ENCODE results near the gene RNU2-63P. TPM values are rescaled to one million over a fixed set of nuclear protein-coding genes. Genes with fewer than 3 reads are reported as not detected.

The RNU2-63P gene
- total and polyA plus RNA-seq, 2 of the 8 experiments (the other 6 are each of a cell fraction or from before 2014, with no cell fraction given) = 6.6 TPM; not detected in 1

DNA sequence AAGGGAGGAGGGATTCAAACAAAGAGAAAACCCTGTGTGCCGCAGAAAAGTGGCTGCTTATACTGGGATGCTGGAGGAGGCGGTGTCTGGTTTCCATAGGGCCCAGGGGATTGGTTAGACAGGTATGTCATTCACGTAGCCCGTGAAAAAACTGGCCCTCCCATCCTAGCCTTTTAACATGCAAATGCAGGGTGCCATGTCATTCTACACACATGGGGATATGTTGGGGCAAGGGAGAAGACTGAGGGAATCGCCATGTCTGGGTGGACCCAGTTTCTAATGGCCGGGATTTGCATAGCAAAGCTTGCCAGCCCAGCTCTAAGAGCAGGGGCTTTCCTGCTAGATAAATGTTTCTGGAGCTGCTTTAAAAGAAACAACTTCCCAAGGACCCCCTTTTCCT, 8.2 kb upstream of the RNU2-63P start (continued):
- TF ChIP-seq SP2 (IDR thresholded peaks at IDR 0.05; ENCODE audit: low read length) (peak; percentile 42; the same call in 1 of the 2 replicates), TEAD4 (IDR thresholded peaks at IDR 0.05; ENCODE audit: low read depth, low read length) (no peak), TAF1 (IDR thresholded peaks at IDR 0.05; ENCODE audit: low read depth, low read length) (no peak), BCL11A (IDR thresholded peaks at IDR 0.05; ENCODE audit: low read depth in 2 of 2, low read length in 2 of 2) (no peak), EZH2 (IDR thresholded peaks at IDR 0.05; ENCODE audit: low read depth, low read length, severe bottlenecking) (no peak), GABPA (IDR thresholded peaks at IDR 0.05; ENCODE audit: borderline replicate concordance, insufficient read depth, low read length) (no peak), HDAC6 (IDR thresholded peaks at IDR 0.05; ENCODE audit: low read depth, low read length) (no peak), JUN (IDR thresholded peaks at IDR 0.05; ENCODE audit: low read depth, low read length) (no peak), CHD1 (IDR thresholded peaks at IDR 0.05; ENCODE audit: low read depth, low read length) (no peak), TCF12 (IDR thresholded peaks at IDR 0.05; ENCODE audit: low read depth, low read length) (no peak), CTBP2 (IDR thresholded peaks at IDR 0.05; ENCODE audit: borderline replicate concordance, insufficient read depth, insufficient read length, low read length) (no peak), RFX5 (IDR thresholded peaks at IDR 0.05; ENCODE audit: borderline replicate concordance, low read depth, low read length) (no peak), TAF7 (optimal IDR thresholded peaks at IDR 0.05; ENCODE audit: borderline replicate concordance, low read depth, low read length) (no peak), SRF (IDR thresholded peaks at IDR 0.05; ENCODE audit: low read depth, low read length) (no peak), CBX5 (IDR thresholded peaks at IDR 0.05; ENCODE audit: low read depth, low read length) (no peak), TBP (IDR thresholded peaks at IDR 0.05; ENCODE audit: low read depth, low read length) (peak; percentile 33; the same call in 1 of the 2 replicates), GTF2F1 (IDR thresholded peaks at IDR 0.05; ENCODE audit: borderline replicate concordance, low read depth, low read length) (no peak), KDM5A (IDR thresholded peaks at IDR 0.05; ENCODE audit: low read length) (no peak), POU5F1 (IDR thresholded peaks at IDR 0.05; ENCODE audit: low read depth, low read length) (no peak), POLR2A (IDR thresholded peaks at IDR 0.05; ENCODE audit: control extremely low read depth in 1 of 2, low read depth in 2 of 2, low read length in 2 of 2) (no peak), RAD21 (IDR thresholded peaks at IDR 0.05 in 1 of 2, conservative IDR thresholded peaks at IDR 0.05 in 1 of 2; ENCODE audit: low read depth in 2 of 2, low read length in 2 of 2) (no peak), MAX (IDR thresholded peaks at IDR 0.05) (no peak)
- TF ChIP-seq, protein P1, sequence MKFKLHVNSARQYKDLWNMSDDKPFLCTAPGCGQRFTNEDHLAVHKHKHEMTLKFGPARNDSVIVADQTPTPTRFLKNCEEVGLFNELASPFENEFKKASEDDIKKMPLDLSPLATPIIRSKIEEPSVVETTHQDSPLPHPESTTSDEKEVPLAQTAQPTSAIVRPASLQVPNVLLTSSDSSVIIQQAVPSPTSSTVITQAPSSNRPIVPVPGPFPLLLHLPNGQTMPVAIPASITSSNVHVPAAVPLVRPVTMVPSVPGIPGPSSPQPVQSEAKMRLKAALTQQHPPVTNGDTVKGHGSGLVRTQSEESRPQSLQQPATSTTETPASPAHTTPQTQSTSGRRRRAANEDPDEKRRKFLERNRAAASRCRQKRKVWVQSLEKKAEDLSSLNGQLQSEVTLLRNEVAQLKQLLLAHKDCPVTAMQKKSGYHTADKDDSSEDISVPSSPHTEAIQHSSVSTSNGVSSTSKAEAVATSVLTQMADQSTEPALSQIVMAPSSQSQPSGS (IDR thresholded peaks at IDR 0.05; ENCODE audit: low read length) = no peak
- TF ChIP-seq, protein P2, sequence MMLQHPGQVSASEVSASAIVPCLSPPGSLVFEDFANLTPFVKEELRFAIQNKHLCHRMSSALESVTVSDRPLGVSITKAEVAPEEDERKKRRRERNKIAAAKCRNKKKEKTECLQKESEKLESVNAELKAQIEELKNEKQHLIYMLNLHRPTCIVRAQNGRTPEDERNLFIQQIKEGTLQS (IDR thresholded peaks at IDR 0.05; ENCODE audit: insufficient read depth, low read depth, low read length) = no peak

Measured in H1 (cell line).